HEK293 (cell line): ENCODE measurements around the gene AKAP1.

Experiments used
- OVOL3 ChIP-seq: fragments of 450-650 bp; formaldehyde crosslinking; IDR thresholded peaks from 2 replicates; pipeline ENCODE4 v1.5.1; 2016; ENCODE audit warnings: missing biosample characterization, missing genetic modification characterization
- REPIN1 ChIP-seq: fragments of 450-650 bp; formaldehyde crosslinking; IDR thresholded peaks from 2 replicates; pipeline ENCODE4 v1.5.1; 2017; ENCODE audit warnings: missing biosample characterization, missing genetic modification characterization, low read depth
- YY1 ChIP-seq: fragments of 450-650 bp; formaldehyde crosslinking; IDR thresholded peaks from 2 replicates; pipeline ENCODE4 v1.5.1; 2018; ENCODE audit warnings: missing biosample characterization, missing genetic modification characterization
- ZNF121 ChIP-seq: fragments of 450-650 bp; formaldehyde crosslinking; IDR thresholded peaks from 2 replicates; pipeline ENCODE4 v1.5.1; 2016; ENCODE audit warnings: missing biosample characterization, missing genetic modification characterization
- ZNF23 ChIP-seq: fragments of 450-650 bp; formaldehyde crosslinking; IDR thresholded peaks from 2 replicates; pipeline ENCODE4 v1.5.1; 2016; ENCODE audit warnings: missing biosample characterization, missing genetic modification characterization, borderline replicate concordance
- ZNF24 ChIP-seq: fragments of 450-650 bp; formaldehyde crosslinking; IDR thresholded peaks from 2 replicates; pipeline ENCODE4 v1.5.1; 2016; ENCODE audit warnings: missing biosample characterization, missing genetic modification characterization
- ZNF274 ChIP-seq, 2 experiments: fragments of 200-500 bp in 1 of 2; fragments of 450-650 bp in 1 of 2; sonication (Bioruptor generic) in 1 of 2; formaldehyde crosslinking in 1 of 2; IDR thresholded peaks; 2 replicates each; pipeline versions ENCODE4 v1.5.1 to v1.6.1; 2014 to 2016; ENCODE audit warnings: borderline replicate concordance in 1 of 2, inconsistent platforms in 1 of 2, low read length in 1 of 2, missing biosample characterization in 1 of 2, missing genetic modification characterization in 1 of 2
- ZNF555 ChIP-seq: fragments of 450-650 bp; formaldehyde crosslinking; conservative IDR thresholded peaks from 2 replicates; pipeline ENCODE4 v1.5.1; 2017; ENCODE audit warnings: missing biosample characterization, mild to moderate bottlenecking, missing genetic modification characterization, inconsistent platforms
- TF ChIP-seq, protein P1 (sequence below): fragments of 450-650 bp; formaldehyde crosslinking; IDR thresholded peaks from 2 replicates; pipeline ENCODE4 v1.5.1; 2016; ENCODE audit warnings: missing biosample characterization, missing genetic modification characterization
- TF ChIP-seq, protein P2 (sequence below): fragments of 450-650 bp; IDR thresholded peaks from 2 replicates; pipeline ENCODE4 v1.5.1; 2018; ENCODE audit warnings: missing biosample characterization, mild to moderate bottlenecking, missing genetic modification characterization
- TF ChIP-seq, protein P3 (sequence below): fragments of 450-650 bp; formaldehyde crosslinking; IDR thresholded peaks from 2 replicates; pipeline ENCODE4 v1.5.1; 2016; ENCODE audit warnings: missing biosample characterization, missing genetic modification characterization
- TF ChIP-seq, protein P4 (sequence below): fragments of 450-650 bp; formaldehyde crosslinking; IDR thresholded peaks from 2 replicates; pipeline ENCODE4 v1.5.1; 2017; ENCODE audit warnings: missing biosample characterization, missing genetic modification characterization

DNA sequence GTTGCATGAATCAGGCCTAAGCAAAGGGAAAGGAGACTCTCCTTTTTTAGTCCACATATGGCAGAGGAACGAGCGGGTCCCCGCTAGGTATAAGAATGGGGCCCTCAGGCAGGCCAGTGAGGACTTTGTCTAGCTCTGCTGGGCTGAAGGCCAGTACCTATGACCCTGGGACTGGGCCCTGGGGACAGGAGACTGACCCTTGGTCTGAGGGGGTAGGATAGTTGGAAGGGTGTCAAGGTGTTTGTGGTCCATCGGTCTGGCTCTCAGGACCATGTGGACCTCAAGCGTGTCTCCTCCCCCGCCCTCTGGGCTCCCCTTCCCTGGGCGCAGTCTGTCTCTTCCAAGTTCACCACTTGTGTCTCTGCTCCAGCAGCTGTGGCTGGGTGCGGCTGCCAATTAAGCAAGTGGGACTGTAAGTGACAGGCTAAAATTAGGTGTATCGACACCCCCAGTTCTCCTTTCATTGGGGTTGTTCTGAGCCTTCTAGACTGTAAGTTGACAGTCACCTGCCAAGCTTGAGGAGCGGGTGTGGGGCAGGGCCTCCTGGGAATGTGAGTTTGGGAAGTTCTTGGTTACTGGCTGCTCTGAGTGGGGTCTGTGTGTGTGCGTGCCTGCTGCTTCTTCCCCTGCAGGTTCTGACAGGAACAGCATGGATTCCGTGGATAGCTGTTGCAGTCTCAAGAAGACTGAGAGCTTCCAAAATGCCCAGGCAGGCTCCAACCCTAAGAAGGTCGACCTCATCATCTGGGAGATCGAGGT lies 24.5 kb downstream of the AKAP1 start:
- TF ChIP-seq ZNF555 (tag by site-specific recombination): no peak
- no peak for TF ChIP-seq ZNF24 (tag by site-specific recombination)
- TF ChIP-seq YY1: no peak
- TF ChIP-seq, protein P1, sequence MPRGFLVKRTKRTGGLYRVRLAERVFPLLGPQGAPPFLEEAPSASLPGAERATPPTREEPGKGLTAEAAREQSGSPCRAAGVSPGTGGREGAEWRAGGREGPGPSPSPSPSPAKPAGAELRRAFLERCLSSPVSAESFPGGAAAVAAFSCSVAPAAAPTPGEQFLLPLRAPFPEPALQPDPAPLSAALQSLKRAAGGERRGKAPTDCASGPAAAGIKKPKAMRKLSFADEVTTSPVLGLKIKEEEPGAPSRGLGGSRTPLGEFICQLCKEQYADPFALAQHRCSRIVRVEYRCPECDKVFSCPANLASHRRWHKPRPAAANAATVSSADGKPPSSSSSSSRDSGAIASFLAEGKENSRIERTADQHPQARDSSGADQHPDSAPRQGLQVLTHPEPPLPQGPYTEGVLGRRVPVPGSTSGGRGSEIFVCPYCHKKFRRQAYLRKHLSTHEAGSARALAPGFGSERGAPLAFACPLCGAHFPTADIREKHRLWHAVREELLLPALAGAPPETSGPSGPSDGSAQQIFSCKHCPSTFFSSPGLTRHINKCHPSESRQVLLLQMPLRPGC (tag by site-specific recombination): no peak
- TF ChIP-seq, protein P2, sequence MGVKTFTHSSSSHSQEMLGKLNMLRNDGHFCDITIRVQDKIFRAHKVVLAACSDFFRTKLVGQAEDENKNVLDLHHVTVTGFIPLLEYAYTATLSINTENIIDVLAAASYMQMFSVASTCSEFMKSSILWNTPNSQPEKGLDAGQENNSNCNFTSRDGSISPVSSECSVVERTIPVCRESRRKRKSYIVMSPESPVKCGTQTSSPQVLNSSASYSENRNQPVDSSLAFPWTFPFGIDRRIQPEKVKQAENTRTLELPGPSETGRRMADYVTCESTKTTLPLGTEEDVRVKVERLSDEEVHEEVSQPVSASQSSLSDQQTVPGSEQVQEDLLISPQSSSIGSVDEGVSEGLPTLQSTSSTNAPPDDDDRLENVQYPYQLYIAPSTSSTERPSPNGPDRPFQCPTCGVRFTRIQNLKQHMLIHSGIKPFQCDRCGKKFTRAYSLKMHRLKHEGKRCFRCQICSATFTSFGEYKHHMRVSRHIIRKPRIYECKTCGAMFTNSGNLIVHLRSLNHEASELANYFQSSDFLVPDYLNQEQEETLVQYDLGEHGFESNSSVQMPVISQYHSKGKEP (tag by site-specific recombination): no peak
- TF ChIP-seq, protein P3, sequence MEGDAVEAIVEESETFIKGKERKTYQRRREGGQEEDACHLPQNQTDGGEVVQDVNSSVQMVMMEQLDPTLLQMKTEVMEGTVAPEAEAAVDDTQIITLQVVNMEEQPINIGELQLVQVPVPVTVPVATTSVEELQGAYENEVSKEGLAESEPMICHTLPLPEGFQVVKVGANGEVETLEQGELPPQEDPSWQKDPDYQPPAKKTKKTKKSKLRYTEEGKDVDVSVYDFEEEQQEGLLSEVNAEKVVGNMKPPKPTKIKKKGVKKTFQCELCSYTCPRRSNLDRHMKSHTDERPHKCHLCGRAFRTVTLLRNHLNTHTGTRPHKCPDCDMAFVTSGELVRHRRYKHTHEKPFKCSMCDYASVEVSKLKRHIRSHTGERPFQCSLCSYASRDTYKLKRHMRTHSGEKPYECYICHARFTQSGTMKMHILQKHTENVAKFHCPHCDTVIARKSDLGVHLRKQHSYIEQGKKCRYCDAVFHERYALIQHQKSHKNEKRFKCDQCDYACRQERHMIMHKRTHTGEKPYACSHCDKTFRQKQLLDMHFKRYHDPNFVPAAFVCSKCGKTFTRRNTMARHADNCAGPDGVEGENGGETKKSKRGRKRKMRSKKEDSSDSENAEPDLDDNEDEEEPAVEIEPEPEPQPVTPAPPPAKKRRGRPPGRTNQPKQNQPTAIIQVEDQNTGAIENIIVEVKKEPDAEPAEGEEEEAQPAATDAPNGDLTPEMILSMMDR (tag by site-specific recombination): 0 out of 2 replicates have a peak, but pooled peaks have one; percentile 13
- no peak for TF ChIP-seq ZNF274 (IDR thresholded peaks at IDR 0.05; ENCODE audit: low read length)
- TF ChIP-seq ZNF274 (tag by site-specific recombination; IDR thresholded peaks at IDR 0.05; ENCODE audit: borderline replicate concordance): no peak
- TF ChIP-seq, protein P4, sequence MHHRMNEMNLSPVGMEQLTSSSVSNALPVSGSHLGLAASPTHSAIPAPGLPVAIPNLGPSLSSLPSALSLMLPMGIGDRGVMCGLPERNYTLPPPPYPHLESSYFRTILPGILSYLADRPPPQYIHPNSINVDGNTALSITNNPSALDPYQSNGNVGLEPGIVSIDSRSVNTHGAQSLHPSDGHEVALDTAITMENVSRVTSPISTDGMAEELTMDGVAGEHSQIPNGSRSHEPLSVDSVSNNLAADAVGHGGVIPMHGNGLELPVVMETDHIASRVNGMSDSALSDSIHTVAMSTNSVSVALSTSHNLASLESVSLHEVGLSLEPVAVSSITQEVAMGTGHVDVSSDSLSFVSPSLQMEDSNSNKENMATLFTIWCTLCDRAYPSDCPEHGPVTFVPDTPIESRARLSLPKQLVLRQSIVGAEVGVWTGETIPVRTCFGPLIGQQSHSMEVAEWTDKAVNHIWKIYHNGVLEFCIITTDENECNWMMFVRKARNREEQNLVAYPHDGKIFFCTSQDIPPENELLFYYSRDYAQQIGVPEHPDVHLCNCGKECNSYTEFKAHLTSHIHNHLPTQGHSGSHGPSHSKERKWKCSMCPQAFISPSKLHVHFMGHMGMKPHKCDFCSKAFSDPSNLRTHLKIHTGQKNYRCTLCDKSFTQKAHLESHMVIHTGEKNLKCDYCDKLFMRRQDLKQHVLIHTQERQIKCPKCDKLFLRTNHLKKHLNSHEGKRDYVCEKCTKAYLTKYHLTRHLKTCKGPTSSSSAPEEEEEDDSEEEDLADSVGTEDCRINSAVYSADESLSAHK (tag by site-specific recombination): no peak
- TF ChIP-seq ZNF121 (tag by site-specific recombination): no peak
- TF ChIP-seq REPIN1 (tag by site-specific recombination): no peak
- no peak for TF ChIP-seq ZNF23 (tag by site-specific recombination)
- TF ChIP-seq OVOL3 (tag by site-specific recombination): no peak
